GM10266 (cell line): ENCODE measurements around the gene NOVA1.

Experiments used
- DNase-seq: peaks from one replicate; pipeline ENCODE4 v3.0.0; 2012; ENCODE audit errors: extremely low spot score
- CTCF ChIP-seq: IDR thresholded peaks from 2 replicates; pipeline ENCODE4 v1.5.1; 2012; ENCODE audit warnings: mild to moderate bottlenecking, low read depth; ENCODE audit not compliant: control insufficient read depth, insufficient read depth; ENCODE audit errors: missing control alignments

NOVA1 gene

DNA sequence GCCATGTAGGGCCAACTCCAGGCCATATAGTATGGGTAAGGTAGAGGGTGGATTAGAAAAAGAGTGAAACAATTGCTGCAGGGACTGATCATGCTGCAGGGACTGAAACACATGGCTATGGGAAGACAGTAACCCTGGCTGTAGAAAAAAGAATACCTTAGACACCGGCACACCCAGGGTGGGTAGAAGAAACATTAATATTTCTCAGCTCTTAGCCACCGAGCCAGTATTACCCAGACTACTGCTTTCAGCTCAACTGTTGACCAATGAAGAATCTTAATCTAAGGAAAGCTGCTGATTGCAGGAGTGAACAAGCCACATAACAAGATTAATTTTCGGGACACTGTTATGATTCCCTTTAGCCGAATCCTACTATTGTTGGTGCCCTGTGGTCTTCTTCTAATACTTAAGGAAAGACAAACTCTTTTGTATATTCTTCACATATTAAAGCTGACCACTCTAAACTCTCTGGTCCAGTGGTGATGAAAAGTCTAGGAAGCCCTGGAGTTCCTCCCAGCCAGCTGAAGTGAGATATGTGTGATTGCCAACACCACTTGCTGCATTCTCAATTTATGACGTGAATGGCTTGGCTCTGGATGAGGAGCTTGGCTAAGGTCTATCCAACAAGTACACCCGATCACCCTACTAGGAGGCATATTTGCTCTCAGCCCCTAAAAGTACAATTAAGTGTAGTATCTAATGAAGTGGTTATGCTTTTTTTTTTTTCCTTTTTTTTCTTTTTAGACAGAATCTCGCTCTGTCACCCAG is 69.2 kb downstream of the NOVA1 start:
- TF ChIP-seq CTCF: no peak
- no peak for DNase-seq

DNA sequence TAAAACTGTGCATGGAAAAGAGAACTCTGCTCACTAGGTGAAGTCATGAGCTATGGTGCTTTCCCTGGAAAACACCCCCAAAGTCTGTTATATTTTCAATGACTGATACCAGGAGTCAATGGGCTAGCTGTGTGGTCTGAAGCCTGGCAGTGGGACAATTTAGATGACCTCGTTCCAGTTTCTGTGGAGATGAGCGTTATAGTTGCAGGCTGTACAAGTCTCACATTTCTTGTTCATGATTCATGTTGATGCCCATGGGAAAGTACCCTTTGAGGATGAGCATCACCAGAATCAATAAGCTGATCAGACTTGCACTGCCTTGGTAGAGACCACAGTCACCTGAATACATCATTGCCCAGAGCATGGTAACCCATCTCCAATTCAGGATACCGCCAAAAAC is 70.7 kb downstream of the NOVA1 start:
- no peak for DNase-seq
- no peak for TF ChIP-seq CTCF

GRCh38 chr14:26526137-26526536 is 71.7 kb downstream of the NOVA1 start:
- no peak for DNase-seq
- no peak for TF ChIP-seq CTCF

- no peak for DNase-seq
- TF ChIP-seq CTCF: no peak
These were observed 72.7 kb downstream of the NOVA1 start for GRCh38 chr14:26525085-26525484.

DNA sequence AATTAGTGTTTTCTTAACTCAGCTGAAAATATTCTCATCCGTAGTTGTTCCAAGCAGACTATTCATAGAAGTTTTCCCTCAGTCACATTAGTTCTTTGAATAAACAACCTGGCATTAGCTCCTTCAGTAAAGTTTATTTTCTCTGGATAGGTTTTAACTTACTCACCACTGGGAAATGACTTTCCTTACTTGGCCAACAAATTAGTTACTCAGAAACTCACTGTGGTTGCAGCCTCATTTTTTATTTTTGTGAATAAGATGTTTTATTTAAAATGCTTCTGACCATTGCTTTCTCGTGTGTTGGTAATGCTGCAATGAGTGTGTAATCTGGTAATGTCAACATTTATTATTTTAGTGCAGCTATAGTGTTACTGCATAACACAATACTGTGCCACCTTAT is 74.9 kb downstream of the NOVA1 start:
- TF ChIP-seq CTCF: no peak
- DNase-seq: no peak

DNA sequence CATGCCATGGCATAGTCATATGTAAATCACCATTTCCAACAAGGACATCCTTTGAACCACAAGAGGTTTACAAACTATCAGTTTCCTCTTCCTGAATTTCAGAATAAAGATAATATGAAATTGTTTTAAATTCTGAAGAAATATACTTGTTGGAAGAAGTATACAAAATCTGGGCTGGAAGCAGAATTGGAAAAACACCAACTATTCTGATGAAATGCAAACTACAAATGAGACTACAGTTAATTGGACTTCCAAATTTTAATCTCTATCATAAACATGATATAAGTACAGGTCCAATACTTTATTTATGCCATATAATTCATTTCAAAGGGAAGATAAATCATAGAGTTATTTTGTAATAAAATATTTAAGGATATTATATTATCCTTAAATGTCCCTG is 80.1 kb downstream of the NOVA1 start:
- TF ChIP-seq CTCF: no peak
- DNase-seq: no peak

- DNase-seq: no peak
- TF ChIP-seq CTCF: no peak
These were observed 97.8 kb downstream of the NOVA1 start for GRCh38 chr14:26500028-26500427.
